ENCODE data around the gene BCAS1. TPM values are rescaled to one million over a fixed set of nuclear protein-coding genes. Genes with fewer than 3 reads are reported as not detected.

The BCAS1 gene
- total RNA-seq, 1 donor from 2014 or later, result under 0.01 TPM

GRCh38 chr20:54051068-54051467 is 19.3 kb downstream of the BCAS1 start:
- no peak for DNase-seq (ENCODE audit: low read depth)
- no peak overlapping the region for H3K4me3 ChIP-seq (ENCODE audit: low read depth, low read length)

DNA sequence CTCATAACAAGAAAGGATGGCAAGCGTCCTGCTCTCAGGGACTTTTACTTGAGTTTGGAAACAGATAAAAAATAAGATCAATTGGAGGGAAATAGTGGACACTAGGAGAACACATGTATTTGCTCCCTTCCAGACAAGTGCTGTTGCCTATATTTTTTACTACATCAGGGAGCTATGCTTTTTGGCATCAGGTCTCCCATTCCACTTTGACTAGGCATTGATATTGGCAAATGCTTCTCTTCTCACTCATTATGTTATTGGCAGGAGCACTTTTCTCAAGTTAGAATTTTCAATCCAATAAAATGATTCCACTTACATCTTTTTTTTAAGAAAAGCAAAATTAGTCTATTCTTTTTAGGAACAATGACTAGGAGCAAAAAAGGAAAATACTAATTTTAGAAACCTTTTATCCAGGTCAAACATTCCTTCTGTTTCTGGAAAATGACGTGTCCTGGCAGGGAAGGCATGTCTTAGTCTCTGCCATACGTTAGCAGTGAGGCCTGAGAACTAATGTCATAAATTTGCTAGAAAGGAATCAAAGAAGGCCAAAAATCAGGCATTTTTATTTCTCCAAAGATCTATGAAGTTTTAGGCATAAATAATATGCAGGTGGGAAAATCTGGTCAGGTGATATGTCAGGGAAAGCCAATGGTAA is 21.4 kb downstream of the BCAS1 start:
- H3K4me3 ChIP-seq (ENCODE audit: low read depth, low read length), result no peak overlapping the region
- DNase-seq (ENCODE audit: low read depth), result no peak
- TF ChIP-seq CTCF (conservative IDR thresholded peaks at IDR 0.05; ENCODE audit: low read depth, low read length), result no peak

More at GRCh38 chr20:54051068-54051467, 19.3 kb downstream of the BCAS1 start:
- TF ChIP-seq CTCF (conservative IDR thresholded peaks at IDR 0.05; ENCODE audit: low read depth, low read length), result no peak

DNA sequence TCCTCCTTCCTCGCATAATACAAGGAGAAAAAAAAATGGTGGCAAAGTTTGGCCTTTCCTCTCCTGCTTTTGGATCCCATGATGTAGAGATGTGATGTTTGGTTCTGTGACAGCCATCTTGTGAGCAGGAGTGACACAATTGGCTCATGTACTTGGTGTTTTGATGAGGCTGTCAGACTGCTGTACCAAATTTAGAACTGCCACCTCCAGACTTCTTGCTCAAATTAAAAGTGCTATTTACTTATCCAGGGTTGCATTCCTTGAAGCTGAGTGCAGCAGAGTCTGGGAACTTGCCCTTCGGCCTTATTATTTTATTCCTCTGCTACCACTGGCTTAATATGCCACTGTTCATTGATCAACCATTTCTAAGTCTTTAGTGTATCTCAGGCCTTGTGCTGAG is 21.9 kb downstream of the BCAS1 start:
- H3K4me3 ChIP-seq (ENCODE audit: low read depth, low read length), result no peak overlapping the region
- no peak for TF ChIP-seq CTCF (conservative IDR thresholded peaks at IDR 0.05; ENCODE audit: low read depth, low read length)
- no peak for DNase-seq (ENCODE audit: low read depth)

DNA sequence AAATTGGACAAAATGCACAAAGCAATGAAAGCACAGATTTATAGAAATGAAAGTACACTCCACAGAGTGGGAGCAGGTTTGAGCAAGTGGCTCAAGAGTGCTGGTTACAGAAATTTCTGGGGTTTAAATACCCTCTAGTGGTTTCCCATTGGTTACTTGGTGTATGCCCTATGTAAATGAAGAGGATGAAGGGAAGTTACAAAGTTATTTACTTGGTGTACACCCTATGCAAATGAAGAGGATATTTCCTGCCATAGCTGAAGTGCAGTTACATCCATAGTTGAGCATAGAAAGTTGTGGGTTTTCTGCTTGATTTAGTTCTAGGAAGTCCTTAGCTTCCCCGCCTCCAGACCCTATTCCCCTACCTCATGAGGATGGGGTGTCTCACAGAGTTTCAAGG is 22.7 kb downstream of the BCAS1 start:
- no peak overlapping the region for H3K4me3 ChIP-seq (ENCODE audit: low read depth, low read length)
- DNase-seq (ENCODE audit: low read depth), result no peak
- no peak for TF ChIP-seq CTCF (conservative IDR thresholded peaks at IDR 0.05; ENCODE audit: low read depth, low read length)

- TF ChIP-seq CTCF (conservative IDR thresholded peaks at IDR 0.05; ENCODE audit: low read depth, low read length), result no peak
- DNase-seq (ENCODE audit: low read depth), result no peak
Measured at GRCh38 chr20:54047048-54047447, 23.3 kb downstream of the BCAS1 start.

DNA sequence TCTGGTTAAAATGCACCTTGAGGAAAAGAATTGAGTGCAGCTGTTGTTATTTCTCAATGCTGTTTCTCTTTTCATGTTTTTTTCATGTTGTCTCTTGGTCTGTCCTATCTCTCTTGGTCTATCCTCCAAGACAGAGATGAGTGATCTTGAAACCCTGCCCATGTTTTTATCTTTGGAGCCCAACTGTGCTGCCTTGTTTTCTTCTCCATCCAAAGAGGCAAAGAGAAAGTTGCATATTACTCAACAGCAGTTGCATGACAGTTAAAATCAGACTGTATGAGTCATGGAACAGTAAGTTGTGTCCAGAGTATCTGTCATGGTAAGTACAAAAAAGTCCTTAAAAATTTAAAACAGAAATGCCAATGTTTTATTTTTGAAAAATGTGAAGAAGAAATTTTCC is 26.2 kb downstream of the BCAS1 start:
- DNase-seq (ENCODE audit: low read depth), result no peak
- H3K4me3 ChIP-seq (ENCODE audit: low read depth, low read length), result no peak overlapping the region
- TF ChIP-seq CTCF (conservative IDR thresholded peaks at IDR 0.05; ENCODE audit: low read depth, low read length), result no peak

More at GRCh38 chr20:54047048-54047447, 23.3 kb downstream of the BCAS1 start:
- no peak overlapping the region for H3K4me3 ChIP-seq (ENCODE audit: low read depth, low read length)
